Stimulated activated CD4-positive, alpha-beta T cell treated with anti-CD3 and anti-CD28 coated beads, Interleukin-12 subunit alpha, Interleukin-12 subunit beta, amount 100 ng/mL, for 4 hours (primary cell): Measurements from ENCODE around the gene PIK3R1.
"Not testable (repeated sequence)": the region's sequence is repeated elsewhere in the genome, so short reads cannot be mapped to it uniquely, and the experiment has no call there.

Experiments
- DNase-seq: peaks from one replicate; pipeline ENCODE4 v3.0.0-alpha.2; 2020

The PIK3R1 gene

GRCh38 chr5:68194386-68194785, 21.2 kb upstream of the PIK3R1 start:
- no peak for DNase-seq

GRCh38 chr5:68195137-68195536, 20.4 kb upstream of the PIK3R1 start:
- no peak for DNase-seq

- DNase-seq, result no peak
Observed at GRCh38 chr5:68196876-68197275, 18.7 kb upstream of the PIK3R1 start.

GRCh38 chr5:68200288-68200687, 15.3 kb upstream of the PIK3R1 start:
- no peak for DNase-seq

- not testable (repeated sequence) for DNase-seq
Observed at GRCh38 chr5:68210654-68211053, 4.9 kb upstream of the PIK3R1 start.

GRCh38 chr5:68214482-68215207, 911 bp upstream of the PIK3R1 start:
- DNase-seq, result peak; percentile 56

- DNase-seq, result no peak
Observed at GRCh38 chr5:68215898-68216244, 315 bp downstream of the PIK3R1 start.

- peak; percentile 59 for DNase-seq
Observed at GRCh38 chr5:68216245-68217046, 890 bp downstream of the PIK3R1 start.

GRCh38 chr5:68217047-68217355, 1.4 kb downstream of the PIK3R1 start:
- no peak for DNase-seq

- no peak for DNase-seq
Observed at GRCh38 chr5:68217528-68217927, 2.0 kb downstream of the PIK3R1 start.

- no peak for DNase-seq
Observed at GRCh38 chr5:68219161-68219816, 3.7 kb downstream of the PIK3R1 start.

- no peak for DNase-seq
Observed at GRCh38 chr5:68220260-68220659, 4.7 kb downstream of the PIK3R1 start.

- no peak for DNase-seq
Observed at GRCh38 chr5:68220914-68221313, 5.4 kb downstream of the PIK3R1 start.

- no peak for DNase-seq
Observed at GRCh38 chr5:68221488-68221887, 5.9 kb downstream of the PIK3R1 start.

- no peak for DNase-seq
Observed at GRCh38 chr5:68222310-68222709, 6.8 kb downstream of the PIK3R1 start.

GRCh38 chr5:68222824-68223354, 7.3 kb downstream of the PIK3R1 start:
- DNase-seq, result no peak

- DNase-seq, result no peak
Observed at GRCh38 chr5:68223904-68224303, 8.3 kb downstream of the PIK3R1 start.

- no peak for DNase-seq
Observed at GRCh38 chr5:68224509-68225187, 9.1 kb downstream of the PIK3R1 start.

- no peak for DNase-seq
Observed at GRCh38 chr5:68225188-68225910, 9.8 kb downstream of the PIK3R1 start.

- no peak for DNase-seq
Observed at GRCh38 chr5:68225911-68226545, 10.5 kb downstream of the PIK3R1 start.

GRCh38 chr5:68226546-68227073, 11.1 kb downstream of the PIK3R1 start:
- no peak for DNase-seq
